ENCODE data around the gene EIF4G1. TPM values are rescaled to one million over a fixed set of nuclear protein-coding genes. Genes with fewer than 3 reads are reported as not detected.

EIF4G1 gene
- polyA plus RNA-seq, 1 donor from 2014 or later = 66.9 TPM

DNA sequence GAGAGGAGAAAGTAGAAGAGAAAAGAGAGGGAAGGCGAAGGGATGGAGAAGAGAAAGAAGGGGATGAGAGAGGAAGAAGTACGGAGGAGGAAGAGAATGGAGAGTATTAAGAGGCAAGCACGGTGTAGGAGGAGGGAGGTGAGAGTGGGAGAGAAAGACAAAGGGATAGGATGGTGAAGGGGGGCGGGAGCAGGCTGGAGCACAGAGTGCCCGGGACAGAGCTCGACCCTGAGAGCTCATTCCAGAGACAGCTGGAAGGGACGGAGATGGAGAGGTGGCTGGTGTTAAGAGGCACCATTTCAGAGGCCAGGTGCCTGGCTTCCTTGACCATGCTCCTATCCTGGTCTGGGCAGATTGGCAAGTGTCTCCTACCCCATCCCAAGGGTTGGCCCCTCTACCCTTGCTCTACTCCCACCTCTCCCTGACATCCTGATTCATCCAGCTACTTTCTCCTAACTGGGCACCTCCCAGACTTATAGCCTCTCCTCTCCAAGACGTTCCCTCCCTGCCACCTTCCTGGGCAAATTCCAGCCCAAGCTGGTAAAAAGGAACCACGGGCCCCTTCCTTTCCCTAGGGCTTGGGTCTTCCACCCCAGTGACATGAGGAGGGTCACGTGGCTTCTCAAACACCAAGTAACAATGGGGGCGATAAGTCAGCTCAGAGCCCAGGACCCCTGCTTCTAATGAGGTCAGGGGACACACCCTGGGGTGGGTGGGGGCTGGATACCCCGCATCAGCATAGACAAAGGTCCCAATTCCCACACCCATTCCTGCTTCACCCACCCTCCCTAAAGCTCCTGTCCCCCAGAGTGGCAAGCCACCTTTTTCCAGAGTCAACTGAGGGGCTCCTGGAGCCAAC is 45.9 kb downstream of the EIF4G1 start:
- no peaks in the 10 kb centered on the region for H3F3A ChIP-seq (ENCODE audit: insufficient read depth, low read length, poor library complexity, severe bottlenecking)
- no peaks in the 10 kb centered on the region for H3K9me3 ChIP-seq (ENCODE audit: low read length)
- H3K4me2 ChIP-seq (ENCODE audit: low read length) = peak overlapping the region; percentile 82
- no peaks in the 10 kb centered on the region for H3K27me3 ChIP-seq (ENCODE audit: insufficient read depth, low read depth, low read length)
- peak overlapping the region; percentile 90 for H3K9ac ChIP-seq (ENCODE audit: low read length)
- no peaks in the 10 kb centered on the region for H4K20me1 ChIP-seq (ENCODE audit: insufficient read depth)
- TF ChIP-seq POLR2AphosphoS5 (IDR thresholded peaks at IDR 0.05) (no peak), SMC3 (conservative IDR thresholded peaks at IDR 0.05; ENCODE audit: poor library complexity) (no peak), RAD21 (conservative IDR thresholded peaks at IDR 0.05) (no peak), MXI1 (conservative IDR thresholded peaks at IDR 0.05; ENCODE audit: poor library complexity, severe bottlenecking) (no peak), EP300 (conservative IDR thresholded peaks at IDR 0.05; ENCODE audit: poor library complexity, severe bottlenecking) (no peak), TAF1 (IDR thresholded peaks at IDR 0.05; ENCODE audit: low read depth) (no peak), EZH2 (IDR thresholded peaks at IDR 0.05; ENCODE audit: borderline replicate concordance, insufficient read depth, low read length, poor library complexity, severe bottlenecking) (no peak)
- TF ChIP-seq, protein P1, sequence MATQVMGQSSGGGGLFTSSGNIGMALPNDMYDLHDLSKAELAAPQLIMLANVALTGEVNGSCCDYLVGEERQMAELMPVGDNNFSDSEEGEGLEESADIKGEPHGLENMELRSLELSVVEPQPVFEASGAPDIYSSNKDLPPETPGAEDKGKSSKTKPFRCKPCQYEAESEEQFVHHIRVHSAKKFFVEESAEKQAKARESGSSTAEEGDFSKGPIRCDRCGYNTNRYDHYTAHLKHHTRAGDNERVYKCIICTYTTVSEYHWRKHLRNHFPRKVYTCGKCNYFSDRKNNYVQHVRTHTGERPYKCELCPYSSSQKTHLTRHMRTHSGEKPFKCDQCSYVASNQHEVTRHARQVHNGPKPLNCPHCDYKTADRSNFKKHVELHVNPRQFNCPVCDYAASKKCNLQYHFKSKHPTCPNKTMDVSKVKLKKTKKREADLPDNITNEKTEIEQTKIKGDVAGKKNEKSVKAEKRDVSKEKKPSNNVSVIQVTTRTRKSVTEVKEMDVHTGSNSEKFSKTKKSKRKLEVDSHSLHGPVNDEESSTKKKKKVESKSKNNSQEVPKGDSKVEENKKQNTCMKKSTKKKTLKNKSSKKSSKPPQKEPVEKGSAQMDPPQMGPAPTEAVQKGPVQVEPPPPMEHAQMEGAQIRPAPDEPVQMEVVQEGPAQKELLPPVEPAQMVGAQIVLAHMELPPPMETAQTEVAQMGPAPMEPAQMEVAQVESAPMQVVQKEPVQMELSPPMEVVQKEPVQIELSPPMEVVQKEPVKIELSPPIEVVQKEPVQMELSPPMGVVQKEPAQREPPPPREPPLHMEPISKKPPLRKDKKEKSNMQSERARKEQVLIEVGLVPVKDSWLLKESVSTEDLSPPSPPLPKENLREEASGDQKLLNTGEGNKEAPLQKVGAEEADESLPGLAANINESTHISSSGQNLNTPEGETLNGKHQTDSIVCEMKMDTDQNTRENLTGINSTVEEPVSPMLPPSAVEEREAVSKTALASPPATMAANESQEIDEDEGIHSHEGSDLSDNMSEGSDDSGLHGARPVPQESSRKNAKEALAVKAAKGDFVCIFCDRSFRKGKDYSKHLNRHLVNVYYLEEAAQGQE (IDR thresholded peaks at IDR 0.05; ENCODE audit: borderline replicate concordance) = no peak
- TF ChIP-seq, protein P2, sequence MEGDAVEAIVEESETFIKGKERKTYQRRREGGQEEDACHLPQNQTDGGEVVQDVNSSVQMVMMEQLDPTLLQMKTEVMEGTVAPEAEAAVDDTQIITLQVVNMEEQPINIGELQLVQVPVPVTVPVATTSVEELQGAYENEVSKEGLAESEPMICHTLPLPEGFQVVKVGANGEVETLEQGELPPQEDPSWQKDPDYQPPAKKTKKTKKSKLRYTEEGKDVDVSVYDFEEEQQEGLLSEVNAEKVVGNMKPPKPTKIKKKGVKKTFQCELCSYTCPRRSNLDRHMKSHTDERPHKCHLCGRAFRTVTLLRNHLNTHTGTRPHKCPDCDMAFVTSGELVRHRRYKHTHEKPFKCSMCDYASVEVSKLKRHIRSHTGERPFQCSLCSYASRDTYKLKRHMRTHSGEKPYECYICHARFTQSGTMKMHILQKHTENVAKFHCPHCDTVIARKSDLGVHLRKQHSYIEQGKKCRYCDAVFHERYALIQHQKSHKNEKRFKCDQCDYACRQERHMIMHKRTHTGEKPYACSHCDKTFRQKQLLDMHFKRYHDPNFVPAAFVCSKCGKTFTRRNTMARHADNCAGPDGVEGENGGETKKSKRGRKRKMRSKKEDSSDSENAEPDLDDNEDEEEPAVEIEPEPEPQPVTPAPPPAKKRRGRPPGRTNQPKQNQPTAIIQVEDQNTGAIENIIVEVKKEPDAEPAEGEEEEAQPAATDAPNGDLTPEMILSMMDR (IDR thresholded peaks at IDR 0.05; ENCODE audit: poor library complexity, severe bottlenecking) = no peak
- H3K9me2 ChIP-seq (ENCODE audit: insufficient read depth, low read length) = no peaks in the 10 kb centered on the region
- H3K79me2 ChIP-seq (replicated peaks; ENCODE audit: insufficient read depth, low read length) = peaks cover 16% of the 10 kb centered on the region
- no peaks in the 10 kb centered on the region for H3K36me3 ChIP-seq (ENCODE audit: insufficient read depth, low read length)
- H3K27ac ChIP-seq (ENCODE audit: low read length) = no peak overlapping the region
- H3K4me3 ChIP-seq (ENCODE audit: low read length) = peak overlapping the region; percentile 70
- no peak overlapping the region for H2AFZ ChIP-seq (ENCODE audit: low read depth, low read length)

DNA sequence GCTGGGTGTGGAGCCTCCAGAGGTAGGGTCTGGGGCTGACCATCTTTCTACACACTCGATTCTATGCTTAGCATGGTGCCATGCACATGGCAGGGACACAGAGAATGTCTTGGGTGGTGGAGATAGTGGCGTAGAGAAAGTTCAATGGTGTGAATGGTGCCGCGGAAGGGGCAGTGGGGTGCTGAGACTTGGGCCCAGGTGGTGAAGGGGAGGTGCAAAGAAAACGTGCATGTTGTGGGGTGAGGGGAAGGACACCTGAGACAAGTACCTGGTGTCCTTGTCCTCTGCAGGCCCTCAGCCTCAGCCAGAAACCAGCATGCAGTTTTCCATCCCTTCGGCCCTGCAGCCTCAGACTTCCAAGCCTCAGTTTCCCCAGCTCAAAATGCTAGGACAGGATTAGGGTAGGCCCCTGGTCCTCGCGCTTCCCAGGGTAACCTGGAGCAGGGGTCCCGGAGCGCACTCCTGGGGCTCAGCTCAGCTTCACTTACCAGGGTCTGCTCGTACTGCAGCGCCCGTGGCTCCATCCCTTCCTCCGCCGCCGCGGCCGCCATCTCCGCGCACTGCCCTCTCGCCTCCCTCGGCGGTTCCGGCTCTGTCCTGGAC is 46.6 kb downstream of the EIF4G1 start:
- Histone ChIP-seq H3K27me3 (ENCODE audit: insufficient read depth, low read depth, low read length) (no peaks in the 10 kb centered on the region), H3F3A (ENCODE audit: insufficient read depth, low read length, poor library complexity, severe bottlenecking) (no peaks in the 10 kb centered on the region), H3K9ac (ENCODE audit: low read length) (peak overlapping the region; percentile 90), H3K4me3 (ENCODE audit: low read length) (peak overlapping the region; percentile 70), H3K79me2 (replicated peaks; ENCODE audit: insufficient read depth, low read length) (peaks cover 16% of the 10 kb centered on the region), H3K9me3 (ENCODE audit: low read length) (no peaks in the 10 kb centered on the region), H3K36me3 (ENCODE audit: insufficient read depth, low read length) (no peaks in the 10 kb centered on the region), H2AFZ (ENCODE audit: low read depth, low read length) (peak overlapping the region; percentile 8), H3K4me2 (ENCODE audit: low read length) (peak overlapping the region; percentile 82), H3K27ac (ENCODE audit: low read length) (no peak overlapping the region), H4K20me1 (ENCODE audit: insufficient read depth) (no peaks in the 10 kb centered on the region), H3K9me2 (ENCODE audit: insufficient read depth, low read length) (no peaks in the 10 kb centered on the region)
- TF ChIP-seq MXI1 (conservative IDR thresholded peaks at IDR 0.05; ENCODE audit: poor library complexity, severe bottlenecking) (no peak), POLR2AphosphoS5 (IDR thresholded peaks at IDR 0.05) (no peak), EZH2 (IDR thresholded peaks at IDR 0.05; ENCODE audit: borderline replicate concordance, insufficient read depth, low read length, poor library complexity, severe bottlenecking) (no peak)
- TF ChIP-seq, protein P1 (IDR thresholded peaks at IDR 0.05; ENCODE audit: borderline replicate concordance) = peak; percentile 35

Data from neural cell (in vitro differentiated cells).